ENCODE data around the gene LPAR3. TPM values are rescaled to one million over a fixed set of nuclear protein-coding genes. Genes with fewer than 3 reads are reported as not detected.
A peak's percentile ranks its signal among the peaks of the same experiment; 100 is the strongest.

LPAR3 gene
- polyA plus RNA-seq, 3 donors = not detected

DNA sequence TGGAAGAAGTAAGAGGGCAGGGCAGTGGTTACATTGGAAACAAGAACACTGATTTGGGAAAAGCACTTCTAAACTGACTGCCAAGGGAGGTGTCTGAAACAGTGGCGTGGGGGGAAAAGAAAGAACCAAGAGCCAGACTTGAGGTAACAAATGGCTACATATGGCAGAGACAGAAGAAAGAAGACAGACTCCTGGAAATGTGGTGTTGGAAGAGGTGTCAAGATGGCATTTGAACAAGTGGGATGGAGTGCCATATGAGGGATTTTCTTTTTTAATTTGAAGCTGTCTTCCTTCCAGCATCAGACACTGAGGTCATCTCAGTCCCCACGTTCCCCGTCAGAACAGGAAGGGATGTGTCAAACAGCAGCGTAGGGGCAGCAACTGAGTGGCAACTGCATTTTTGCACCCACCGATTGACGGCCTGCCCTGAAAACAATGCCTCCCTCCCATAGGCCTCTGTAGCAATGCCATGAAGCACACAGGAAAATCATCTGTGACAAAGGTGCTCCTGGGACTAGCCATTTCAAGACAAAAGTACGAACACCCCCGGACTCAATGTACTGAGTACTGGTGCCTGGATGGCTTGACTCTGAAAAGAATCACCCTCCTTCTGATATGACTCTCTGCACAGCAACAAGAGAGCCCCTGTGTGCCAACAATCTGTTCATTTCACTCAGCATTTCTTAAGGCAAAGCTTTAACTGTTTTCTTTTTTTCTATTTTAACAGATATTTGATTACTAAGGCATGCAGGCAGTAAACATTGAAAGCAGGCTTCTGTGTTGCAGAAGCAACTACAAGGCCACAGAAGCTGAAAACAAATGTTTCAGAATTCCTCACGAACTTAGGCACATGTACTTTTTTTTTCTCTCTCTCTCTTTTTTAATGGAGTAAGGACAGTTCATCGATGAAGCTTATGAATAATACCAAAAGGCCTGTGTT, 37.0 kb downstream of the LPAR3 start:
- Mint-ChIP-seq H3K27me3 (ENCODE audit: low read depth in 3 of 3) (peaks cover 4 to 13% (median 9%) of the 10 kb centered on the region in 3 donors), H3K4me3 (peak overlapping the region in 1 of 2 donors; percentile 16), H3K36me3 (peaks cover 3 to 5% of the 10 kb centered on the region in 2 donors), H3K4me1 (peaks cover 33% of the 10 kb centered on the region), H3K9me3 (peaks cover 0 to 9% (median 2%) of the 10 kb centered on the region in 7 donors), H3K27ac (peak overlapping the region; percentile 3 to 100 (median 99))
- H3K27me3 ChIP-seq (ENCODE audit: control insufficient read depth in 2 of 2, insufficient read depth in 2 of 2, low read length in 2 of 2) = peaks cover 0 to 3% of the 10 kb centered on the region in 2 donors
- H3K4me3 ChIP-seq (replicated peaks in 1 of 3; ENCODE audit: low read depth in 2 of 3, low read length in 3 of 3) = no peak overlapping the region
- no peak overlapping the region for H2AFZ ChIP-seq (ENCODE audit: insufficient read depth, low read depth, low read length, poor library complexity, severe bottlenecking)
- no peaks in the 10 kb centered on the region for H4K20me1 ChIP-seq (ENCODE audit: insufficient read depth, low read length)
- H3K4me2 ChIP-seq (replicated peaks; ENCODE audit: extremely low read depth, low read length, poor library complexity, severe bottlenecking) = no peak overlapping the region
- TF ChIP-seq, protein P1, sequence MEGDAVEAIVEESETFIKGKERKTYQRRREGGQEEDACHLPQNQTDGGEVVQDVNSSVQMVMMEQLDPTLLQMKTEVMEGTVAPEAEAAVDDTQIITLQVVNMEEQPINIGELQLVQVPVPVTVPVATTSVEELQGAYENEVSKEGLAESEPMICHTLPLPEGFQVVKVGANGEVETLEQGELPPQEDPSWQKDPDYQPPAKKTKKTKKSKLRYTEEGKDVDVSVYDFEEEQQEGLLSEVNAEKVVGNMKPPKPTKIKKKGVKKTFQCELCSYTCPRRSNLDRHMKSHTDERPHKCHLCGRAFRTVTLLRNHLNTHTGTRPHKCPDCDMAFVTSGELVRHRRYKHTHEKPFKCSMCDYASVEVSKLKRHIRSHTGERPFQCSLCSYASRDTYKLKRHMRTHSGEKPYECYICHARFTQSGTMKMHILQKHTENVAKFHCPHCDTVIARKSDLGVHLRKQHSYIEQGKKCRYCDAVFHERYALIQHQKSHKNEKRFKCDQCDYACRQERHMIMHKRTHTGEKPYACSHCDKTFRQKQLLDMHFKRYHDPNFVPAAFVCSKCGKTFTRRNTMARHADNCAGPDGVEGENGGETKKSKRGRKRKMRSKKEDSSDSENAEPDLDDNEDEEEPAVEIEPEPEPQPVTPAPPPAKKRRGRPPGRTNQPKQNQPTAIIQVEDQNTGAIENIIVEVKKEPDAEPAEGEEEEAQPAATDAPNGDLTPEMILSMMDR (IDR thresholded peaks at IDR 0.05) = no peak
- DNase-seq = peak in 2 of 3 donors; percentile 26 to 36
- no peak overlapping the region for H3K9ac ChIP-seq (ENCODE audit: insufficient read depth, low read length, poor library complexity, severe bottlenecking)
- intact Hi-C loops (cut with micrococcal nuclease) = no loop called here
- H3K9me3 ChIP-seq (replicated peaks in 1 of 2; ENCODE audit: control insufficient read depth in 1 of 2, insufficient read depth in 1 of 2, low read length in 2 of 2) = no peaks in the 10 kb centered on the region
- peaks cover 21 to 22% of the 10 kb centered on the region in 2 donors for H3K4me1 ChIP-seq (ENCODE audit: control insufficient read depth in 1 of 2, insufficient read depth in 2 of 2, low read length in 2 of 2)
- H3K36me3 ChIP-seq (replicated peaks in 1 of 2; ENCODE audit: control insufficient read depth in 1 of 2, insufficient read depth in 2 of 2, low read length in 2 of 2) = no peaks in the 10 kb centered on the region
- 69% methylated on average over 8 of the region's 10 CpGs for WGBS (ENCODE audit: insufficient coverage)
- H3K79me2 ChIP-seq (ENCODE audit: insufficient read depth, low read length) = no peaks in the 10 kb centered on the region
- peak overlapping the region in 1 of 2 donors; percentile 84 for H3K27ac ChIP-seq (ENCODE audit: low read depth in 1 of 2, low read length in 2 of 2)

DNA sequence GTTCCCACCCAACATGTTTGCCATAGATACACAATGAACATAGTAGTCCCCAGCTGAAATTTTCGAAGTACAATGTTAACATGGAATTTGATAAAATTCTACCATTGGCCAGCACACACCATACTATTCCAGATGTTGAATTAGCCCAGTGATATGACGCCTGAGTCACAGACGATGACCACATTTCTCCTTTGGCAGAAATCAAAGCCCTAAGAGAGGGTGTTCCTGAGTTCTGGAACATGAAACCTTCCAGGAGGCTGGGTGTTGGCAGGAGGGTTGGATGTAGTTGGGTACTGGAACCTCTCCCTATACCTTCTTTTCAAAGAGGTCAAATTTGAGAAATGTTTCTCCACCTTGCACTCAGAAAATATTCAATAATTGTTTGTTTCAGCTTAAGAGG, 37.8 kb downstream of the LPAR3 start:
- intact Hi-C loops (cut with micrococcal nuclease) = no loop called here
- Mint-ChIP-seq H3K4me1 (peaks cover 33% of the 10 kb centered on the region), H3K27ac (peak overlapping the region; percentile 94 to 100 (median 99)), H3K9me3 (peaks cover 0 to 8% (median 2%) of the 10 kb centered on the region in 7 donors), H3K27me3 (ENCODE audit: low read depth in 3 of 3) (peaks cover 5 to 14% (median 13%) of the 10 kb centered on the region in 3 donors), H3K4me3 (no peak overlapping the region), H3K36me3 (peaks cover 3 to 5% of the 10 kb centered on the region in 2 donors)
- peaks cover 21 to 22% of the 10 kb centered on the region in 2 donors for H3K4me1 ChIP-seq (ENCODE audit: control insufficient read depth in 1 of 2, insufficient read depth in 2 of 2, low read length in 2 of 2)
- H3K4me3 ChIP-seq (replicated peaks in 1 of 3; ENCODE audit: low read depth in 2 of 3, low read length in 3 of 3) = no peak overlapping the region
- no peak overlapping the region for H3K4me2 ChIP-seq (replicated peaks; ENCODE audit: extremely low read depth, low read length, poor library complexity, severe bottlenecking)
- H3K27me3 ChIP-seq (ENCODE audit: control insufficient read depth in 2 of 2, insufficient read depth in 2 of 2, low read length in 2 of 2) = peaks cover 0 to 3% of the 10 kb centered on the region in 2 donors
- H4K20me1 ChIP-seq (ENCODE audit: insufficient read depth, low read length) = no peaks in the 10 kb centered on the region
- H3K9ac ChIP-seq (ENCODE audit: insufficient read depth, low read length, poor library complexity, severe bottlenecking) = no peak overlapping the region
- no peaks in the 10 kb centered on the region for H3K36me3 ChIP-seq (replicated peaks in 1 of 2; ENCODE audit: control insufficient read depth in 1 of 2, insufficient read depth in 2 of 2, low read length in 2 of 2)
- no peaks in the 10 kb centered on the region for H3K9me3 ChIP-seq (replicated peaks in 1 of 2; ENCODE audit: control insufficient read depth in 1 of 2, insufficient read depth in 1 of 2, low read length in 2 of 2)
- H2AFZ ChIP-seq (ENCODE audit: insufficient read depth, low read depth, low read length, poor library complexity, severe bottlenecking) = no peak overlapping the region
- peak in 2 of 3 donors; percentile 26 to 35 for DNase-seq
- no peaks in the 10 kb centered on the region for H3K79me2 ChIP-seq (ENCODE audit: insufficient read depth, low read length)
- no CpG with 5 or more reads among the region's 3 CpGs for WGBS (ENCODE audit: insufficient coverage)
- TF ChIP-seq, protein P1 (IDR thresholded peaks at IDR 0.05) = no peak
- peak overlapping the region; percentile 43 to 84 for H3K27ac ChIP-seq (ENCODE audit: low read depth in 1 of 2, low read length in 2 of 2)

Measured in CD14-positive monocyte (primary cell).